SK-N-DZ (cell line): ENCODE measurements around the gene CLIC5.
"Not testable (repeated sequence)": the region's sequence is repeated elsewhere in the genome, so short reads cannot be mapped to it uniquely, and the experiment has no call there.

Source experiments
- DNase-seq: peaks from one replicate; pipeline ENCODE4 v3.0.0-alpha.2; 2015; ENCODE audit warnings: low spot score

Gene CLIC5

DNA sequence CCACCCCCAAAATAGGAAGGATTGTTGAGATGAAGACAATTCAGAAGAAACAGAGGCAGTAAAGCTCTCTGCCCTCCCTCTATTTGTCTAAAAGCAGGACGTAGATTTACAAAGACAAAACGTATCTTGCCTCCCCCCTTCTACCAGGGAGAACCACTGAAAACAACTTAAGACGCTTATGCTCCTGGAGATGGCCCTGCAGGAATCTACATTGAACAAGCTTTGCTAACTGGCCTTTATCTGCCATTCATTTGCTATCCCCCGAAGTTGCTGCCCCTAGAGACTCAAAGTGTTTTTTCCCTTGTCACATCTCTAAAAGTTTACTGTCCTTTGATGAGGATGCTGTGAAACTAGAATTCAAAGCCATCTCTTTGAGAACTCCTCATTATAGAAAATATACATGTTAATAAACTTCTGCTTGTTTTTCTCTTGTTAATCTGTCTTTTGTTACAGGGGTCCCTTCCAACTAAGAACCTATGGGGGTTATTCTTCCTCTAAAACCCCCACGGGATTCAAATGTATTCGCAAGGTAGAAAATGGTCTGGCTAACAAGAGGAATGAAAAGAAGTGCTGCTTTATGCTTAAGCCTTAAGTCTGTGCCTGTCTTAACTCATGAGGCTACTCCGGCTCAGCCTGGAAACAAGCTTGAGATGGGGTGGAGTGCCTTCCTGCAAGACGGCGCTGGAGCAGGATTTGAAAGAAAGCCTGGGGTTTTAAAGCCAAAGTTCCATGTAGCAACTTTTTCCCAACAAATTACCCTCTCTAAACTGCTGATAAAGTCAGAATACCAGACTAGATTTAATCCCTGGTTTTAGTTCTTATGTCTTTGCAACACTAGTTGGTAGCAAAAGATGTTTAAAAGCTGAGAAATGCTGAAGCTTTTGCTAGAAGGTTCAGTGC is 88.0 kb downstream of the CLIC5 start:
- DNase-seq = no peak

DNA sequence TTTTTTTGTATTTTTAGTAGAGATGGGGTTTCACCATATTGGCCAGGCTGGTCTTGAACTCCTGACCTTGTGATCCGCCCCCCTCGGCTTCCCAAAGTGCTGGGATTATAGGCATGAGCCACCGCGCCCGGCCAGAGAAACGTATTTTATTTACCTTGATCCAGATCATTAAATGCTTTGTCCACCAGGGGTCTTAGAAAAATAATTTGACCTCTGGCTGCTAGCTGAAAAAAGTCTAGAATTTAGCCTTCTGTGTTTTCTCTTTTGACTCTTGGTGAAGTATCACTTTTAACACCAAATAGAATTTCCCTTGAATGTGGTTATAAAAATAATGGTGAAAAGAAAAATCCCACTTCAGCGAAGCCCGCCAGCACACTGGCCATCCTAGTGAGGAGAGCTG is 89.2 kb downstream of the CLIC5 start:
- not testable (repeated sequence) for DNase-seq

DNA sequence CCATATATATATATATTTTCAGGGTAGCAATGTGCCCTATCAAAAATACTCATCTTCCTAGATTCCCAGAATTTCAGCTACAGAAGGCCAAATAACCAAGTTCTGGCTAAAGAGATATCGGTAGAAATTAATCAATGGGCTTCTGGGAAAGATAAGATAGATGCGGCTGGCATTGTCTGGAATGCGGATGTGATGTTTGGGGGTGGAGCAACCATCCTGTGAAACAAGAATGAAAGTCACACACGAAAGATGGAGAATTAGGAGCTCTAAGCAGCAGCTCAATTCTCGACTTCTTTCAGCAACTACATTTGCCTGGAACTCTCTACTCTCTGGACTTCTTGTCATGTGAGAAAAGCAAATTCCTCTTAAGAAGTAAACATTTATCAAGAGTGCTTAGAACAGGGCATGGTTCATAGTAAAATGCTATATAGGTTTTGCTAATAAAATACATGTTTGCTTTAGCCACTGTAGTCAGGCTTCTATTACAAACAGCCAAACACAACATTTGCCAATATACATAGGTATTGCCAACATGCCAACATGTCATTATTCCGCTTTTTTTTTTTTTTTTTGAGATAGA is 90.8 kb downstream of the CLIC5 start:
- DNase-seq = no peak

DNA sequence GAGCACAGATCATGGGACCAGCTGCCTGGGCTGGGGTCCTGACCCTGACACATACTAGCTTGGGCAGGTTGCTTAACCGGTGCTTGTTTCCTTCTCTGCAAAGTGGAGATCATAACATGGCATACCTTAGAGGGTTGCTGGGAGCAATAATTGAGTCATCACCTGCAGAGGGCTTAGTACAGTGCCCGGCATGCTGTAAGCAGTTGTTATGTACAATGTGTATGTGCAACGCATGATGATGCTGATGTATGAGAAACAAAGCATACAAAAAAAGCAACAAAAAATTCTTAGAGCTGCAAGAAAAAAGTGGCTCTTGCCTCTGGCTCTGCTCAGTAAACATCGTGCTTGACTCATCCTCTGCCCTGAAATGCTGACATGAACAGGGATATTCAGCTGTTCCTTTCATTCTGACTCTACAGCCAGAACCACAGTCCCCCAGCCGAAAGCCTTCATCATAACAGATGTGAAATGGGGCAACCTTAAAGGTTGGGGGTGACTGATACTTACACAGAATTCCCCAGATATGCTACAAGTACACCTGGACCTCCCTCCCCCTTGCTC is 91.7 kb downstream of the CLIC5 start:
- DNase-seq = no peak

DNA sequence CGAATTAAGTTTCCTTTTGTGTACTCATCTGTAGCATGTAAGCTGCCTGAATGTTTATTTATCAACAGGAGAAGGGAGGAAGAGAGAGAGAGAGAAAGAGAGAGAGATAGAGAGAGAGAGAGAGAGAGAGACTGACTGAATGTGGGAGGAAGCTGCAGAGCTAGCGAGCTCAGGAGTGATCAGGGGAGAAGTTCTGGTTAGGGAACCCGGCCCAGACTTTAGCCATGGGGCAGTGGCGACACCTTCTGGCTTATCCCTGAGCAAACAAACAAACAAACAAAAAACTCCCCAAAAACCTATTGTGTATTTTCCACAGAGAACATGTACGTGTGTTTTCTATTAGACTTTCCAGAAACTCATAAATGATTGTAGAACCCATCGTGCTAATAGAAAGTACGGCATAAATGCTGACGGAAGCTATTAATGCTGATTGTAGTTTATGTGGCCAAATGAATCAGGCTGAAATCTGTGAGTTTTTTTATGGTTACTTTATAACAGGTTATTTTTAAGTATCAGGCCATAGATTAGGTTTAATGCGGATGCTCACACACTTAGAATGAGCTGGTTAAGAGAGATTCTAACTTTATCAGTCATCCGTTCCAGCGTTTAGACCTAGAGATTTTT is 92.8 kb downstream of the CLIC5 start:
- no peak for DNase-seq

DNA sequence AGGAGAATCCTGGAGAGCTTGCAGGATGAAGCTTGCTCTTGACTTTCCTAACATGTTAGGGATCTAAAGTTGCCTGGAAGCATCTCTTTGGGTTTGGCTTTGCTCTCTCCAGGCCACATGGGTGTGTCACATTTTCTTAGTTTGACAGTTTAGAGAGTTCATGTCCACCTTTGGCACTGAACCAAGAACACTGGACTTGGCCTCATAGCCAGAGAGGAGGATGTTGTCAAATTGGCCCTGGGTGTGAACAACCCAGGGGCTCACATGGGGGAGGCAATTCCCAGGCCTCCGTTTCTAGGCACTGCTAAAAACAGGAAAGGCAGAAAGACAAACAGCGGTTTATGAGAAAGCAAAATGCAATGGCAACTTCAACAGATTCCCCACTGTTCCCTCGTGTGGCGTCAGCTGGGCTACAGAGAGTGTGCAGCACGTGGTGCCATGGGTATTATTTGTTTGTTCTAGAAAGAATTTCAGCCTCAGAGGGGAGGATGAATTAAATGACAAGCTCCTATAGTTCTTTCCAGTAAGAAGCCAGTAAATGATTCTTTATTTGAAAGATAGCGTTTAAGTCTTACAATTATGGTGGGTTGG is 93.9 kb downstream of the CLIC5 start:
- no peak for DNase-seq

DNA sequence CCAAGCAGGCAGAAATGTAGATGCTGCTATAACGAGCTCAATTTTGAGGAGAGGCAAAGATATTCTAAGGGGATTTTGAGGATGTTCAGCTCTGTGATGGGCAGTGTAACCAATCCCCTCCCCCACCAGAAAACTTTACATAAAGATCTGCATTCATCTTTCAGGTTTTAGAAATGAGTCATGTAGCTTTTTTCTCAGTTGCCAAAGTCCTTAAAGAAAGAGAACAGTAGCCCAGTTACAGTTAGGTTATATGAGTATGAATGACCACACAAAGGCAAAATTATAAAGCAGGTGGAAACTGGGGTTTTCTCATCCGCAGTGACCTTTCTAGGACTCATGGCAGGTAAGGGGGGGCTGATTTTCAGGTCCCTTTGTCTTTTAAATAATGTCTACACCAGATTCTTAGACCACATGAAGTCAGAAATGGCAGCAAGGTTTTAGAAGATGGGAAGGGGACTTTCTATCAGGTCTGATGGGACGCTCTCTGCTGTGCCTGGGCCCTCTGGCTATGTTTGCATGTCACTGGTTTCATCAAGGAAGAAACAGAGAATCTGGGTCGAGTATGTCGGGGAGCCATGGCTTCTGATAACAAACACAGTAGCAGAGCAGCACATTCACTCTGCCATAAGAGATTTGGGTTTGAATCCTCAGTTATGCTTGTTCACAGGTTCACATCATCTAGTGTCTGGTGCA is 94.7 kb downstream of the CLIC5 start:
- no peak for DNase-seq

DNA sequence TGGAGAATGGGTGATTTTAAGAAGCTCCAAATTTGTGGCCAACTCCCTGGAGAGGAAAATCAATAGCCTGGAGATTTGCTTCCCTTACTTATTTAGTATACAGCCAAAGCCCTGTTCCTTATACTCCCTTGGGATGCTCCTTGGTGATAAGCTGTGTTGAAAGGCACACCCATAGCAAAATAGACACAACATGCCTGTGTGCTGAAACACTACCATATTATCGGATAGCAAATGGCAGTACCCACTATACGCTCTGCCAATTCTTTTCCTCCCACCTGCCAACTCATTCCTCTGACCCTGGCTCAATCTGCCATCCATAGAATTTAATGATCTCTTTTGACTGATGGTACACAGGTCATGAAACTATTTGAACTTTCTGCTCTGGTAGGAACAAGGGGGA is 98.2 kb downstream of the CLIC5 start:
- no peak for DNase-seq

DNA sequence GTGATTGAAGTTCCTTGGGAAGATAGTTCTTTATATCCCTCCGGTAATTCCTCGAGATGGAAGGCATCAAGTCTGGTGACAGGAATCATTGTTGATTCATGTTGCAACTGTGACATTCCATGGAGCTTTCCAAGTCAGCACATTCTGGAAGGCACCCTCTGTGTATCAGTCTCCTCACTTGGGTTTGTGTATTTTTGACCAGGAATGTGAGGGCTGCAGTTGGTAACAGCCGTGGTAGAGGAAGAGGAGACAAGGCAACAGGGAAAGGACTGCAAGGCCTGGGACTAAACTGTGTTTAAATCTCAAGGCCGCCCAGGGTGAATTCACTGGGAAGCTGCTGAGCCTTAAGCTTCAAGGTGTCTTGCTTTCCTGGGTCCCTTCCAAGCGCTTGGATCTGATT is 99.0 kb downstream of the CLIC5 start:
- no peak for DNase-seq

DNA sequence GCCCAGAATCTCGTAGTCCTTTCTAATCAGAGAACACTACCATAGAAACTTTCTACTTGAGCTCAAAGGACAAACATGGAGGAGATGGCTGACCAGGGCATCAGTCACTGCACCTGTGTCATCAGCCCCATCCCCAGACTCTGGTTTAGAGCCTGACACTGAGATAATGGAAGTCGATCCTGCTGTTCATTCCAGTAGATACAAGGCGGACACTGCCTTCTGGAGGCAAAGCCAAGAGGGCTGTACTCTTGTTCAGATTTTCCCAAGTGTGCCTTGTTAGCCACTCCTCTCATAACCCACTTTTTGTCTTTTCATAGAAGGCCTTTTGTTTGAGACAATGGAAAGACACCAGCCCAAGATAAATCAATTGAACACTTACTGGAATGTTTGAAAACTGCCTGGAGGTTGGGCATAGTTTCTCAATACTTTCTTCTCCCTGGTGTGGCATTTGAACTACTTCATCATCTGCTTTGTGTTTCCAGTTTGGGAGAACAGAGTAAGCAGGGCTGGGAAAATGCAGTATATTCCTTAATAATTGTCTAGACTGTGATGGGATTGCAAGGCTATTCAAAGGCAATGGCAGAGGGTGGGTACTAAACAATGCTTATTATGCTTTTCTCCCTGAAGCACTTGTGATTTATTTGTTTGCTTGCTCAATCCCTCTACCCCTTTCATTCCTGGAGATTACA is 99.7 kb downstream of the CLIC5 start:
- DNase-seq = no peak

DNA sequence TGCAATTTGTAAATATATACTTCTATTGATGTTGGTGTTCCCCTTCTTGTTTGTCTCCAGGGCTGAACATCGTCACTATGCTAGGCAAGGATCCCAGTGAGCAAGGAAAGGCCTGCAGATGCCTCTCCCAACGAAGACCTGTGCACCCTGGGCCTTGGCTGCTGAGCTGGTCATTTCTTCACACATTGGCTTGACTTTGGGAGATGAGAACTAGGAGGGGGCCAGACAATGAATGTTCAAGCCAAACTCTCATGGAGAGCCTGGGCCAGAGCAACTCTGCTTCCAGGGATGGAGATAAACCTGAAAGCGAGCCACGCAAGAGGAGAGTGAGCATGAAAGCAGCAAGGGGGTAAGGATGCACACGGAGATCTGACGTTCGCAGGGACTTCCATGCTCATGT is 104.0 kb downstream of the CLIC5 start:
- no peak for DNase-seq

DNA sequence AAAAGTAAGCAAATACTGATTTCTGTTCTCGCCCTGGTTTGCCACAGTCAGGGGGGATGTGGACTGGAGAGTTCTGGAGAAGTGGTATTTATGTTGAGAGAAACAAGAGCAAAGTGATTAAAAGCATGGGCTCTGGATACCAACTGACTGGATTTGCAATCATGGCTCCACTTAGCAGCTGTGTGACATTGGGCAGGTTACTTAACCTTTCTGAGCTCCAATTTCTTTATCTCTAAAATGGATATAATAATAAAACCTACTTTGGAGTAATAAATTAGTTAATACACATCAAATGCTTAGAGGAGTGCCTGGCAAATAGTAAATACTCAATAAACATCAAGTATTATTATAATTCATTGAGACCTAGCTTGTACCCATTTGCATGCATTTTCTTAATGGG is 111.7 kb downstream of the CLIC5 start:
- no peak for DNase-seq

DNA sequence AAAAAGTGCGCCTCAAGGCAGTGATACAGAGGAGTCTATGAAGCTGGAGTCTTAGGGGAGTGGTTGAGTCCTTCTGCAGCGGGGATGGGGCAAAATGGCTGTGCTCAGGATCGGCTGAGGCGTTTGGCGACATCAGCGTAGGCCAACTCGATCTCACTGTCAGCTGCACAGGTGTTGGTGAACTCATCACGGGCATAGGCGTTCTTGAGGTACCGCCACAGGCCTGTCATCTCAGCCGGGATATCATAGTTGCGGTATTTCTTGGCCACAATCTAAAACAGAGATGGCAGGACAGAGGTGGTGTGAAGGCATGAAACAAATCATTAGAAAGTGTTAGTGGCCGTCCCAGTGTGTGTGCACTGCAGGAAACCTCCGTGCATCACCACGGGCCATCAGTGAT is 112.7 kb downstream of the CLIC5 start:
- no peak for DNase-seq

DNA sequence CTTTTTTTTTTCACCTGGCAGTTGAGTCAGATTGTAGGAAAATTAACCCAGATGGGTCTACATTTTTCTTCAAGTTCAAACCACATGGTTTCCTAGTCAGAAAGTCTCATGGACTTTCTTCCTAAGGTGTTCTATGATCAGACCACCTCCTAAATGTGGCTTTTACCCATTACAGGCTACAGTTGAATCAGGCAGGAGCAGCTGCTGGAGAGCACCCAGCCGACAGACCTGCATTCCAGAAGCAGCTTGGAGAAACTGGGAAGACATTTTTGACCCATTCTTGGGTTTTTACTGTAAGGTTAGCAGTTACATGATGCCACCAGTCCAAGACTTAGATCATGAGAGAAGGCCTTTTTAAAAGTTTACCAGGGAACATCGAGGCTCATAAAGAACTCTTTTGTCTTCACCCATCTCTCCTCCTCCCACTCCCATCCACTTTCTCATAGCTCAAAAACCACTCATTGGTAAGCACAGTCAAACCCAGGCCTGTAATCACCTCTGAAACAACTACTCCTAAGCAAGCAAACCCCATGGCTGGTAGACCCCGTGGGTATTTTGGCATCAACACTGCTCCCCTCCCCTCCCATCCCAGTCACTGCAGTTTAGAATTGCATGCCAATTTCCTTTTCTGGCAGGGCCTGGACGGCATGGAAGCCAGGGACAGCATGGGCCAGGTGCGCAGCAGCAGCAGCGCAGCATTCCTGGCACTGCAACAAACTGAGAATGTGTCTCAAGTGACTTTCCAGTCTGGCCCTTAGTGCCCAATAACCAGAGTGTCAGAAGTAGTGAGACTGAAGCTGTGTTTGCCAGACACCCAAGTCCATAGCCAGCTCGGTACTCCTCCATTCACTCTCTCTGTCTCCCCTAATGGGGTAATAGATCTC is 113.7 kb downstream of the CLIC5 start:
- no peak for DNase-seq

DNA sequence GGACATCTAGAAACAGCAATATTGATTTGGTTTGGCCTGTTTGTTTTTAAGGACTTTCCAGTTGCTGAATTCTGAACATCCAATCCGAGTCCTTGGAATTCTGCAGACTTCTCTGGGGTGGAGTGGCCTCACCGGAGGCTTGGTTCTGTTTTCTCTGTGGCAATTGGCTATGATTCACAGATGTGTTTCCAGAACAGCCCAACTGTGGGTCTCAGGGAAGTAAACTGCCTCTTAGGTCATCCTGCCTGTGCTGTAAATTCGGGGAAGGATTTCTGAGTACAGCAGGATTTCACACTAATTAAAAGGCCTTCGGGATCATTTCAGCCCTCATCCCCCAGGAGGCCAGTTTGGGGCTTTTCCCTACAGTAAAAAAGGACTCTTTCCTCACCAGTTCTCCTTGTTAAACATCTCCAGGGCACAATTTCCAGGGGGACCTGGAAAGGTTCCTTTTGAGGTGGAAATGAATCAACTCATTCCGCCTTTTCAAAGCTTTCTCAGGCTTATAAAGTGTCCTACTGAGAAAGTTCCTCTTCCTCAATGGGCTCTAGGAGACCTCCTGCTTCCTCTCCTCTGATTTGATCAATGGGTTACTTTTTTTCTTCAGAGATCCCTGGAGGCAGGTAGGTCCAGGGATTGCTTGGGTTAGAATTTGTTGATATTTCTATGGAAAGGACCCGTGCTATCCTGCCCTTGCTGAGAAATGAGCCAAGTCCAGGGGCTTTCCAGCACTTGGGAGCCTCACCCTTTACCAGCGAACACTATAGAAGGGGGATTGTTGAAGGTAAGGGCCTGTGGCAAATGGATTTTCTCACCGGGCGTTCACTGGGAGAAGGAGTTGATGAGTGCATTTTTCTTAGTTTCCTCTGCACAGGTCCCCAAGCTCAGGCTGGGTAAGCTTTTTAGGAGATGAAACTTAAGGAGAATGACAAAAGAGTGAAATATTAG is 114.6 kb downstream of the CLIC5 start:
- no peak for DNase-seq

DNA sequence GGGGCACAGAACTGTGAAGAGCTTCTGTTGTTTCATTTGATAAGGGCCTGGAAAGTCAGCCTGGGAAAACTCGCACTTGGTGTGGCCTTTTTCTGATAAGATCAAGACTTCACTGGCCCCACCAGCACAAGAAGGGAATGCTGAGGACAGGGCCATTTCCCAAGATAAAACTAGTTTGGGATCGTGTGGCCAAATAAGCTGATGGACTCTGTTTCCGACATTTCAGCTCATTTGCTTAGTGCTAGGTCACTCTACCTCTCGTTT is 116.0 kb downstream of the CLIC5 start:
- no peak for DNase-seq

DNA sequence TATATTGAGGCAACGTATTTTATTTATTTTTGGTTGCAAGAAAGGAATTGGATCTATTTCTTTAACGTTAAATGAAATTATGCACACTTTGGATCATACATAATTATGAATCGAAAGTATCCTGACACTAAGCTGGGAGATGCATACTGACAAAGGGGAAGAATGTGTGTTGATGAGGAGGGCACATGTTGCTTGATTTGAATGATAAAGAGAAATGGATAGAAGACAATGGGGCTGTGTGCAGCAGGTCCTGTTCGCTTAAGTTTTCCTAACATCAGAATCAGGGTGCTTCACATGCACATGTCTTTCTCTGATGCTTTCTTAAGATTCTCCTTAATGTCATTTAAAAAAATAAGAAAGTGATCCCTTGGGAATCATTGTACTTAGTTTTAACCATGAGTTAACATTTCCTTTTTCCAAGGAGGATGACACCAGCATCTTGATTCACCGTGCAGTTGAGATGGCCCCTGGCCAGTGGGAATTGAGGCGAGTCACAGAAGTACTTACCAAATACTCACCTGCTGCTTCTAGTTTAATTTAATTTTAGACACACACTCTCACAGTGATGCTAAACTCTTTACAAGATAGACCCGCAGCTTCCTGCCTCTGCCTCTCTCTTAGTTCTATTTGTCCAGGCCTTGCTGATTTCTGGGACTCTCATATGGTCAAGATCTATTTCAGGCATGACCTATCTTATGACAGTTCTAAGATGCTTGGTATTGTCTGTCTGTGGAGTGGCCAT is 116.5 kb downstream of the CLIC5 start:
- no peak for DNase-seq

DNA sequence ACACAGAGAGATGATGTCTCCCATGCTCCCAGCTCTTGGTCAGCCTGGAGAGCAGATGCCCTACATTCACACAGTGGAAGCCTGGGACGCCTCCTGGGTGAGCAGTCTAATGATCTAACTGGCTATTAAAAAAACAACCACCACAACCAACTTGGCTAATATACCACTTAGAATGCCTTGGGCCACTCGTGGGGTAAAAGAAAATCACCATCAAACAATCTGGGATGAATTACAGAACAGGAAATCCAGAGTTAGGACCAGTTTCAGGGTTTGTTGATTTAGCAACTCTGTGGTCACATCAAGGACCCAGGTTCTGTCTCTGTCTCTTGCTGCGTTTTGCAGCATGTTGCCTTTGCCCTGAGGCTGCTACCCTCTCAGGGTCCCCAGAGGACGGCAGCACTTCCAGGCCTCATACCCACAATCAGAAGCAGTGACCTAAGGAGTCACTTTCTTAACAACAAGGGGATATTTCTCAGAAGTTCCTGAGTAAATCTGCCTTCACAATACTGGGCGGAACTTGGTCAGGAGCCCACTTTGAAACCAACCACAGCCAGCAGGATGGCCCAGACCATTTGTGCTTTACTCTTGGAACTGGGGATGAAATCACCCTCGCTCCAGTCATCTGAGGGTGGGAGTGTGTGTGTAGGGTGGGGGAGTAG is 118.7 kb downstream of the CLIC5 start:
- DNase-seq = no peak
